K562 (cell line): Measurements from ENCODE around the gene PLEK2. TPM values are rescaled to one million over a fixed set of nuclear protein-coding genes. Genes with fewer than 3 reads are reported as not detected.

Experiments used
- ATAC-seq: fragments of 200-7000 bp; cut with Tn5 transposase; 3 replicates; pipeline ENCODE4 v1.9.1; 2020; ENCODE audit warnings: moderate library complexity
- BruUV-seq: library from RNA; stranded (reverse); fragments of 400-500 nt; replicated peaks from 2 replicates; lab custom pipeline; 2021; lab: Mats Ljungman, UMichigan
- CTCF ChIA-PET: fragments of 300-600 bp; formaldehyde crosslinking; extraction: SDS; loops from one replicate; lab custom pipeline; 2021; ENCODE audit warnings: low intra/inter-chr PET ratio; lab: Yijun Ruan, JAX
- POLR2A ChIA-PET: fragments of 300-600, 350-650 bp; sonication (Branson Sonifier 250); formaldehyde crosslinking; extraction: SDS; loops from one replicate; lab custom pipeline; 2021; ENCODE audit warnings: antibody characterized with exemption, inconsistent platforms; lab: Yijun Ruan, JAX
- DNase-seq, 4 experiments: peaks; one replicate each; pipeline versions ENCODE4 v3.0.0 to v3.0.0-alpha.2; 2011 to 2018; ENCODE audit warnings: low spot score in 3 of 4, mixed read lengths in 3 of 4; ENCODE audit errors: extremely low read depth in 1 of 4
- FAIRE-seq: peaks from 2 replicates; lab custom pipeline; 2011; peaks lifted over from hg19 to GRCh38; lab: Jason Lieb, UNC
- H2AFZ ChIP-seq: 2 replicates; pipeline ENCODE4 v1.6.0; 2011; ENCODE audit warnings: low read depth, low read length, control low read depth, inconsistent platforms
- H3K27ac ChIP-seq: fragments of 200-600 bp; 3 replicates; pipeline ENCODE4 v1.8.0; 2011; ENCODE audit warnings: low read depth, mild to moderate bottlenecking, control low read depth, inconsistent platforms, low read length, moderate library complexity, mixed read lengths; ENCODE audit errors: extremely low read depth
- H3K27me3 ChIP-seq, 2 experiments: fragments of 300-600 bp in 1 of 2; 2 replicates in 1 of 2; 3 replicates in 1 of 2; pipeline versions ENCODE4 v1.6.0 to v1.8.0; 2011; ENCODE audit warnings: inconsistent platforms in 2 of 2, low read length in 2 of 2, mild to moderate bottlenecking in 1 of 2, mixed read lengths in 1 of 2, moderate library complexity in 1 of 2; ENCODE audit not compliant: control insufficient read depth in 2 of 2, insufficient read depth in 2 of 2
- H3K36me3 ChIP-seq: fragments of 300-600 bp; 3 replicates; pipeline ENCODE4 v1.8.0; 2011; ENCODE audit warnings: mild to moderate bottlenecking, low read length, inconsistent platforms; ENCODE audit not compliant: control insufficient read depth, insufficient read depth
- H3K4me1 ChIP-seq, 2 experiments: fragments of 200-600 bp in 1 of 2; replicated peaks in 1 of 2; 2 replicates in 1 of 2; 3 replicates in 1 of 2; pipeline versions ENCODE4 v1.5.1 to v1.8.0; 2011; ENCODE audit warnings: inconsistent platforms in 2 of 2, low read length in 2 of 2, mild to moderate bottlenecking in 1 of 2, mixed read lengths in 1 of 2, moderate library complexity in 1 of 2; ENCODE audit not compliant: control insufficient read depth in 2 of 2, insufficient read depth in 2 of 2
- H3K4me2 ChIP-seq: 2 replicates; pipeline ENCODE4 v1.6.1; 2011; ENCODE audit warnings: low read length, control low read depth, inconsistent platforms, mixed read lengths; ENCODE audit not compliant: insufficient read depth
- H3K4me3 ChIP-seq: fragments of 200-600 bp; sonication (generic), shearing (Covaris generic); 2 replicates; pipeline ENCODE4 v1.5.1; 2016; ENCODE audit warnings: control low read depth, inconsistent platforms
- H3K79me2 ChIP-seq: fragments of 200-600 bp; 3 replicates; pipeline ENCODE4 v1.8.0; 2011; ENCODE audit warnings: low read length, inconsistent platforms; ENCODE audit not compliant: control insufficient read depth, insufficient read depth
- H3K9ac ChIP-seq, 2 experiments: 2 replicates each; pipeline versions ENCODE4 v1.6.0 to v1.6.1; 2011; ENCODE audit warnings: low read depth in 2 of 2, low read length in 2 of 2, control low read depth in 1 of 2, inconsistent platforms in 1 of 2, mild to moderate bottlenecking in 1 of 2, mixed read lengths in 1 of 2; ENCODE audit not compliant: insufficient read depth in 1 of 2
- H3K9me1 ChIP-seq: one replicate; pipeline ENCODE4 v1.6.0; 2011; ENCODE audit warnings: inconsistent platforms, mild to moderate bottlenecking, low read length, moderate library complexity; ENCODE audit not compliant: control insufficient read depth, insufficient read depth
- H3K9me3 ChIP-seq: replicated peaks from 2 replicates; pipeline ENCODE4 v1.5.1; 2011; ENCODE audit warnings: low read depth, low read length, inconsistent platforms; ENCODE audit not compliant: control insufficient read depth, insufficient read depth
- H4K20me1 ChIP-seq: replicated peaks from 2 replicates; pipeline ENCODE4 v1.6.1; 2011; ENCODE audit warnings: low read length, inconsistent platforms, mixed read lengths; ENCODE audit not compliant: control insufficient read depth, insufficient read depth
- ARHGAP35 ChIP-seq: fragments of 450-650 bp; IDR thresholded peaks from 2 replicates; pipeline ENCODE4 v1.6.1; 2018; ENCODE audit not compliant: partially characterized antibody
- CREB1 ChIP-seq, 2 experiments: sonication (generic) in 1 of 2; formaldehyde crosslinking in 1 of 2; IDR thresholded peaks; 2 replicates each; pipeline versions ENCODE4 v1.6.1 to v1.8.0; 2012 to 2022; ENCODE audit warnings: inconsistent platforms in 1 of 2, mild to moderate bottlenecking in 1 of 2, missing genetic modification reagents in 1 of 2, moderate library complexity in 1 of 2
- ETS2 ChIP-seq: IDR thresholded peaks from 2 replicates; pipeline ENCODE4 v1.6.1; 2016; ENCODE audit warnings: borderline replicate concordance, missing genetic modification characterization, mild to moderate bottlenecking, moderate library complexity, missing compliant biosample characterization; ENCODE audit not compliant: poor library complexity, severe bottlenecking
- KAT7 ChIP-seq: sonication (generic); formaldehyde crosslinking; IDR thresholded peaks from 2 replicates; pipeline ENCODE4 v1.8.0; 2022; ENCODE audit warnings: missing genetic modification reagents, mild to moderate bottlenecking, borderline replicate concordance
- NUFIP1 ChIP-seq: fragments of 450-650 bp; IDR thresholded peaks from 2 replicates; pipeline ENCODE4 v1.6.1; 2018; ENCODE audit not compliant: partially characterized antibody
- RB1 ChIP-seq: fragments of 450-650 bp; IDR thresholded peaks from 2 replicates; pipeline ENCODE4 v1.6.1; 2017; ENCODE audit warnings: low read depth, mild to moderate bottlenecking
- SRSF7 ChIP-seq: fragments of 200-400 bp; formaldehyde crosslinking; optimal IDR thresholded peaks from 2 replicates; pipeline ENCODE3; 2017; ENCODE audit warnings: mild to moderate bottlenecking, low read depth, low read length
- WGBS: fragments of 100-300 bp; shearing (Covaris generic); methylation state at CpG from one replicate; pipeline ENCODE4 v1.1.6; 2016; ENCODE audit warnings: low coverage, mixed read lengths; ENCODE audit not compliant: insufficient coverage; ENCODE audit errors: missing lambda C conversion rate; 5-methylcytosine and 5-hydroxymethylcytosine counted together
- in situ Hi-C: fragments of 300-500 bp; cut with MboI; formaldehyde crosslinking; loops from 4 replicates; pipeline ENCODE4 v1.15.0; 2018; ENCODE audit warnings: inconsistent platforms, mixed read lengths
- intact Hi-C: fragments of 100-400 bp; cut with micrococcal nuclease; formaldehyde crosslinking; loops from 2 replicates; pipeline ENCODE4 v1.14.2; 2022
- polyA plus RNA-seq, 8 experiments: library from polyadenylated mRNA; depleted of rRNA in 4 of 8; stranded (reverse) in 5 of 8; unstranded in 3 of 8; fragments of >200 nt; fragmentation: Nextera tagmentation in 2 of 8; fragmentation: Illumina TruSeq in 1 of 8; extraction: Ambion mirVana in 2 of 8; extraction: Trizol in 1 of 8; gene quantifications; 2 replicates each; pipeline versions ENCODE4 v1.2.1 to v1.2.3, GENCODE V29; 2011 to 2014; ENCODE audit warnings: inconsistent platforms in 1 of 8, missing spikeins in 1 of 8
- total RNA-seq, 7 experiments: library from RNA; depleted of rRNA in 6 of 7; stranded (reverse); fragments of >200 nt in 6 of 7; fragmentation: Illumina TruSeq in 2 of 7; extraction: Trizol in 2 of 7; gene quantifications; 2 replicates each; pipeline versions ENCODE4 v1.2.1 to v1.2.3, GENCODE V29; 2011 to 2021; ENCODE audit warnings: low replicate concordance in 1 of 7
- TF ChIP-seq, protein P1 (sequence below): fragments of 150-350 bp; IDR thresholded peaks from 2 replicates; pipeline ENCODE4 v1.6.1; 2014; ENCODE audit warnings: low read depth, mild to moderate bottlenecking, low read length, borderline replicate concordance
- TF ChIP-seq, protein P2 (sequence below): sonication (generic); formaldehyde crosslinking; IDR thresholded peaks from 2 replicates; pipeline ENCODE4 v1.8.1; 2023; ENCODE audit warnings: mild to moderate bottlenecking, missing genetic modification reagents

PLEK2 gene
- total and polyA plus RNA-seq, 9 of the 15 experiments (the other 6 are each of a cell fraction or from before 2014, with no cell fraction given) = not detected

DNA sequence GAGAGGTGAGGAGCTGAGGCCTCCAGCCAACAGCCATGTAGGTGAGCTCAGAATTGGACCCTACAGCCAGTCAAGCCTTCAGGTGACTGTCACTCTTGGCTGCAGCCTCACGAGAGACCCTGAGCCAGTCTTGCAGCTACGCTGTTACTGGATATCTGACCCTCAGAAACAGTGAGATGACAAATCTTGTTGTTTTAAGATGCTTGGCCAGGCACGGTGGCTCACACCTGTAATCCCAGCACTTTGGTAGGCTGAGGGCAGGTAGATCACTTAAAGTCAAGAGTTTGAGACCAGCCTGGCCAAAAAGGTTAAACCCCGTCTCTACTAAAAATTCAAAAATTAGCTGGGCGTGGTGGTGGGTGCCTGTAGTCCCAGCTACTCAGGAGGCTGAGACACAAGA lies 6.2 kb downstream of the PLEK2 start (continued):
- TF ChIP-seq, protein P1, sequence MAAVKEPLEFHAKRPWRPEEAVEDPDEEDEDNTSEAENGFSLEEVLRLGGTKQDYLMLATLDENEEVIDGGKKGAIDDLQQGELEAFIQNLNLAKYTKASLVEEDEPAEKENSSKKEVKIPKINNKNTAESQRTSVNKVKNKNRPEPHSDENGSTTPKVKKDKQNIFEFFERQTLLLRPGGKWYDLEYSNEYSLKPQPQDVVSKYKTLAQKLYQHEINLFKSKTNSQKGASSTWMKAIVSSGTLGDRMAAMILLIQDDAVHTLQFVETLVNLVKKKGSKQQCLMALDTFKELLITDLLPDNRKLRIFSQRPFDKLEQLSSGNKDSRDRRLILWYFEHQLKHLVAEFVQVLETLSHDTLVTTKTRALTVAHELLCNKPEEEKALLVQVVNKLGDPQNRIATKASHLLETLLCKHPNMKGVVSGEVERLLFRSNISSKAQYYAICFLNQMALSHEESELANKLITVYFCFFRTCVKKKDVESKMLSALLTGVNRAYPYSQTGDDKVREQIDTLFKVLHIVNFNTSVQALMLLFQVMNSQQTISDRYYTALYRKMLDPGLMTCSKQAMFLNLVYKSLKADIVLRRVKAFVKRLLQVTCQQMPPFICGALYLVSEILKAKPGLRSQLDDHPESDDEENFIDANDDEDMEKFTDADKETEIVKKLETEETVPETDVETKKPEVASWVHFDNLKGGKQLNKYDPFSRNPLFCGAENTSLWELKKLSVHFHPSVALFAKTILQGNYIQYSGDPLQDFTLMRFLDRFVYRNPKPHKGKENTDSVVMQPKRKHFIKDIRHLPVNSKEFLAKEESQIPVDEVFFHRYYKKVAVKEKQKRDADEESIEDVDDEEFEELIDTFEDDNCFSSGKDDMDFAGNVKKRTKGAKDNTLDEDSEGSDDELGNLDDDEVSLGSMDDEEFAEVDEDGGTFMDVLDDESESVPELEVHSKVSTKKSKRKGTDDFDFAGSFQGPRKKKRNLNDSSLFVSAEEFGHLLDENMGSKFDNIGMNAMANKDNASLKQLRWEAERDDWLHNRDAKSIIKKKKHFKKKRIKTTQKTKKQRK = no peak
- TF ChIP-seq ETS2 (tag) = no peak
- TF ChIP-seq, protein P2, sequence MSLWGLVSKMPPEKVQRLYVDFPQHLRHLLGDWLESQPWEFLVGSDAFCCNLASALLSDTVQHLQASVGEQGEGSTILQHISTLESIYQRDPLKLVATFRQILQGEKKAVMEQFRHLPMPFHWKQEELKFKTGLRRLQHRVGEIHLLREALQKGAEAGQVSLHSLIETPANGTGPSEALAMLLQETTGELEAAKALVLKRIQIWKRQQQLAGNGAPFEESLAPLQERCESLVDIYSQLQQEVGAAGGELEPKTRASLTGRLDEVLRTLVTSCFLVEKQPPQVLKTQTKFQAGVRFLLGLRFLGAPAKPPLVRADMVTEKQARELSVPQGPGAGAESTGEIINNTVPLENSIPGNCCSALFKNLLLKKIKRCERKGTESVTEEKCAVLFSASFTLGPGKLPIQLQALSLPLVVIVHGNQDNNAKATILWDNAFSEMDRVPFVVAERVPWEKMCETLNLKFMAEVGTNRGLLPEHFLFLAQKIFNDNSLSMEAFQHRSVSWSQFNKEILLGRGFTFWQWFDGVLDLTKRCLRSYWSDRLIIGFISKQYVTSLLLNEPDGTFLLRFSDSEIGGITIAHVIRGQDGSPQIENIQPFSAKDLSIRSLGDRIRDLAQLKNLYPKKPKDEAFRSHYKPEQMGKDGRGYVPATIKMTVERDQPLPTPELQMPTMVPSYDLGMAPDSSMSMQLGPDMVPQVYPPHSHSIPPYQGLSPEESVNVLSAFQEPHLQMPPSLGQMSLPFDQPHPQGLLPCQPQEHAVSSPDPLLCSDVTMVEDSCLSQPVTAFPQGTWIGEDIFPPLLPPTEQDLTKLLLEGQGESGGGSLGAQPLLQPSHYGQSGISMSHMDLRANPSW (CRISPR knock-in tag) = no peak

DNA sequence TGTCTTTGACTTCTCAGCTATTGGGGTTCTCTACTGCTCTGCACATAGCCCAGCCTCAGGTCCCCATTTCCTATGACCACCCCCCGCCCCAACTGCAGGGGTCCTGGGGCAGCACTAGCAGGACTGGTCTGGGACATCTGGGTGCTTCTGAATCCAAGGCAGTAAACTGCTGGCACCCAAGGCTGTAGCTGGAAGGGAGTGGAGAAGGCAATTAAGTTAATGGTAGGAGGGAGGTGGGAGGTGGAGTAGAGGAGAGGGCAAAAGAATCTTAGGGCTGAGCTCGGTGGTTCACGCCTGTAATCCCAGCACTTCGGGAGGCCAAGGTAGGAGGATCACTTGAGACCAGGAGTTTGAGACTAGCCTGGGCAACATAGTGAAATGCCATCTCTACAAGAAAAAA lies 11.5 kb downstream of the PLEK2 start:
- POLR2A ChIA-PET = interaction anchor here (0.9 to 1.2 kb wide), 2 partner anchors 41 to 43 kb away, joined by 3 read pairs; partner anchors contain the start of genes ATP6V1D and EIF2S1
- no peaks in the 10 kb centered on the region for H3K79me2 ChIP-seq
- H3K36me3 ChIP-seq = no peaks in the 10 kb centered on the region
- no TSS peak for BruUV-seq
- no peak overlapping the region; the same call in 1 of the 2 replicates for H2AFZ ChIP-seq
- H3K9ac ChIP-seq = no peak overlapping the region
- CTCF ChIA-PET = no interaction called here
- H3K27me3 ChIP-seq = no peaks in the 10 kb centered on the region
- H3K9me1 ChIP-seq = no peaks in the 10 kb centered on the region
- no peak overlapping the region for H3K4me2 ChIP-seq
- no peaks in the 10 kb centered on the region for H3K9me3 ChIP-seq
- in situ Hi-C loops = no loop called here
- no peaks in the 10 kb centered on the region for H3K4me1 ChIP-seq
- no peak overlapping the region for H3K4me3 ChIP-seq
- no peak for ATAC-seq
- WGBS = 31% methylated on average over 4 of the region's 4 CpGs
- intact Hi-C loops = no loop called here
- no peak for FAIRE-seq
- H4K20me1 ChIP-seq = no peaks in the 10 kb centered on the region
- DNase-seq = no peak
- no peak overlapping the region for H3K27ac ChIP-seq
- TF ChIP-seq RB1 (no peak), ARHGAP35 (no peak), SRSF7 (no peak), KAT7 (CRISPR knock-in tag) (no peak), CREB1 (IDR thresholded peaks at IDR 0.05) (no peak), CREB1 (CRISPR knock-in tag; IDR thresholded peaks at IDR 0.05) (no peak), NUFIP1 (no peak)
